Right lung (tissue), 5 donors: ENCODE results near the gene CNTNAP4. TPM values are rescaled to one million over a fixed set of nuclear protein-coding genes. Genes with fewer than 3 reads are reported as not detected.
A peak's percentile ranks its signal among the peaks of the same experiment; 100 is the strongest.

Source experiments
- DNase-seq, 2 donors: peaks; one replicate each; pipeline ENCODE4 v3.0.0-alpha.2; 2013
- polyA plus RNA-seq, 5 donors: library from polyadenylated mRNA; unstranded; fragments of 120-200 nt; gene quantifications; one replicate each; pipeline versions ENCODE4 v1.2.1 to v1.2.3, GENCODE V29; 2013; ENCODE audit warnings: inconsistent platforms in 1 of 5, low replicate concordance in 1 of 5; ENCODE audit not compliant: insufficient read length in 5 of 5, insufficient read depth in 1 of 5

Gene CNTNAP4
- polyA plus RNA-seq, 5 donors, result 0.37 to 1.3 (median 0.48) TPM

DNA sequence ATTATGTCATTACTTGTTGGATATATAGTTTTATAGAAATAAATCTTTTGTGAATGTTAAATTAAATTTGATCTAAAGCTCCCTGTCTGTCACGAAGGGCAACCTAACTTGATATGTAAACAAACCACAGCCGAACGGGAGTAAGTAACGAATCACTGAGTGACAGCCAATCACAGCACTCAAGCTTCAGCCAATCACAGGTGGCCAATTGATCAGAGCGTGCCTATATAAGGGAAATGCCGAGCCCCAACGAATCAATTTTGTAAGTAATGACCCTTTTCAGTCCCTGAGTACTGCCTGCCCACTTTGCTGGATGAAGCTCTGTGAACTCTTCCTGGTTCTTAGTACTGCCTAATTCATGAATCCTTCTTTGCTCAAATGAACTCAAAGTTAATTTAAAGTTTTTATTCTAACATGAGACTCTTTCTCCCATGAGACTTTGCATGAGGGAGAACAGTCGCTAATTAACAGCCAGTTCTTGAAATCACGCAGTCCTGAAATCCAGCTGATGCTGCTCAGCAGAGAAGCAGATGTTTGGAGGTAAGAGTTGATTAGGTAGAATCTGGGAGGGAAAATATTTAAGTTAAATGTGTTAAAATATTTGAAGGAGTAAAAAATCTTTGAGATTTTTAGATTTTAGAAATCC, 302.2 kb downstream of the CNTNAP4 start:
- no peak for DNase-seq

- peak; percentile 44 to 56 for DNase-seq
Measured at GRCh38 chr16:76583466-76583865, 306.3 kb downstream of the CNTNAP4 start.

- DNase-seq, result no peak
Measured at GRCh38 chr16:76583945-76584344, 306.7 kb downstream of the CNTNAP4 start.

- no peak for DNase-seq
Measured at GRCh38 chr16:76598498-76598897, 321.3 kb downstream of the CNTNAP4 start.

DNA sequence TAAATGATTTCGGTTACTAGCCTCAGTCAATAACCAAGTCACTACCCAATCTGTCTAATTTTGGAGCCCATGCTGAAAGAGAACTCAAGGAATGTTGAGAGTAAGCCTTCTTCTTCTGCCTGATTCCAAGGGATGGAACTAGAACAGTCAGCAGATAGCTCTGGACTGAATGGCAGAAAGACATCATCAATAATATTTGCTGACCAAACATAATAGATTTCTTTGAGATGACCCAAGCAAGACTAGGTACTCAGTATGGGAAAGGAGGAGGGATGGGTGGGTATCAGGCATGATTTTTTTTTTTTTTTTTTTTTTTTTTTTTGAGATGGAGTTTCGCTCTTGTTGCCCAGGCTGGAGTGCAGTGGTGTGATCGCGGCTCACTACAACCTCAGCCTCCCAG, 330.1 kb downstream of the CNTNAP4 start:
- DNase-seq, result no peak
